Stimulated activated CD4-positive, alpha-beta T cell treated with anti-CD3 and anti-CD28 coated beads, TNF-alpha, amount 100 ng/mL, for 24 hours (primary cell): ENCODE data around the gene PLCB4.

Experiments
- DNase-seq, 3 experiments: peaks; one replicate each; pipeline ENCODE4 v3.0.0-alpha.2; 2020; ENCODE audit warnings: low read depth in 3 of 3

Gene PLCB4

DNA sequence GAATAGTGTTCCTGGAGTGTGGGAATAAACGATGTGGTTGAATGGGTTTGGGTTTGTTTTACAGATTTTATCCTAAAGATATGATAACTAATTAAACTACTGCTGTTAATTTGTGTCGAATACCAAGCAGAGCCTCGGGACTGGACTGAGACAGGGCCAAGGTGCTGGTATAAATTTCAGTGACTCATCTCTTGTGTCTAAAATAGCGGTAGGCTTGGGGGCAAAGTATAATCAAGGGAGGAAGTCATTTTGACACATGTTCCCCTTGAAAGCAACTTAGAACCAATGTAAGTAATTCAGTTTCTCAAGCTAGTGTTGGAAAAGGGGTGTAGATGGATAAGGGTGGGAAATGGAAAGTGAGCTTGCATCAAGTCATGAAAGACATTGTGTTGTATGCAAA, 108.4 kb downstream of the PLCB4 start:
- no peak for DNase-seq

DNA sequence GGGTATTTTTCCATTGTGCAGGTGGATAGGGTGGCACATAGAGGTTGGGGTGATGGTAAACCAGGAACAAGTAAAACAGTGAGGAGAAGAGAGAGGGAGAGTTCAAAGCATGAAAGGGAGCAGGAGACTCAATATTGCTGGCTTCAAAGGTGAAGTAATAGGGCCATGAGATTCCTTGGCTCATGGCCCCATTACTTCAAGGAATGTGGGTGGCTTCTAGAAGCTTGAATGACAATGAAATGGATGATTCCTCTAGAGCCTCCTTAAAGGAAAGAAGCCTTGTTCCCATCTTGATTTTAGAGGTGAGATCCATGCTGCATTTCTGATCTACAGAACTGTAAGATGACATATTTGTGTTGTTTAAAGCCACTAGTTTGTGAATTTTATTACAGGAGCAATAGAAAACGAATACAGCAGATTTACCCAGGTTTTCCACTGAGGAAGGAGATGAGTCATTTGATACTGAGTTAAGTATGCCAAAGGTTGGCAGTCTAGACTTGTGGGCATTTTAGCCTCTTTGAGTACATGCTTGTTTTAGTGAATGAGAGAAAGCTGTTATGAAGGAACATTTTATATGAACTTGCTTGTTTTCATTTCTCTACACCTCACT, 110.4 kb downstream of the PLCB4 start:
- no peak for DNase-seq

DNA sequence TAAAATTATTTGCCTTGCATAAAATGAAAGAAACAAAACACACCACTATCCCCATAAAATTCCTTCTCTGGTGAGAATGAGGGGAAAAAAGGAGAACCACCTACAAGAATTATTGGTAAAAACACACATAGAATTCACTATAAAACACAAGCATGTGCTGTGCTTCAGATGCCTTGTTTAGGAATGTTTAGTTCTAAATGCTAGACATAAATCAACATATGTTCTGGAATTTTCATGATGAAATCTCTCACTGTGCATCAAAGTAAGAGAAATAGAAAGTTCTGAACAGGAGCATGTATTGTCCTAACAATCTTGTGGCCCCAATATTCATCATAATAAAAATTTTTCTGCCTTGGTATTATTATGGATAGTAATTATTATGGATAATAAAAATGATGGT, 111.0 kb downstream of the PLCB4 start:
- DNase-seq = no peak

DNA sequence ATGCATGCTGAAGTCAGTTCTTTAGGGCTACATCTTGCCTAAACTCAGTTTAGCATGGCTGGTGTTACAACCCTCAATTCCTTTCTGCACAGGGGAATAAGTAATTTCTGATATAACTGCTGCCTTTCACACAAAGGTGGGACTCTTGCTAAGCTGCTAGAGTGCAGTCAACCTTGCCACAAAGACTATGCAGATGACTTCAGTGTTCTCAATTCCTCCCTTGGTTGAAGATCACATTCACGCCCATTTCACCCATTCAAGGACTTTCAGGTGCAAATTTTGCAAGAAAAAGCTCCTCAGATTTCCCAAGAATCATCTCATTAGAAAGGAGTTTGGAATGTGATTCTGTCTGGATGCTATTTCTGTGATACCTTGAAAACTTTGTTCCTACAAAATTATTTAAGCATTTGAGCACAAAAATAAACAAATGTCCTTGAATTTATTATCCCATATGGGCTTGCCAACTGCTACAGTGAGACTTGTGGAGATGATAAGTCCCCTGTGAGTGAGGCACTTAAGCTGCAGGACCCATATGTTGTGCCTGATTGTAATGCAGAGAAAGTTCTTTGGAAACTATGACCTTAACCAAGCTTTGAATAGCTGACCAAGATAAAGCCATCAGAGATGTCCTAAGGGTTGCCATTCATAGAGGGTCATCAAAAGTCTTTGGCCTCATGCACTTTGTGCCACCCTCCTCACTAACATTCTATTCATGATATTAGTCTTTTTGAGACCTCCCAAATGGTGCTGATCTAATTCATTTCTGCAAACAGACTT, 111.8 kb downstream of the PLCB4 start:
- no peak for DNase-seq

DNA sequence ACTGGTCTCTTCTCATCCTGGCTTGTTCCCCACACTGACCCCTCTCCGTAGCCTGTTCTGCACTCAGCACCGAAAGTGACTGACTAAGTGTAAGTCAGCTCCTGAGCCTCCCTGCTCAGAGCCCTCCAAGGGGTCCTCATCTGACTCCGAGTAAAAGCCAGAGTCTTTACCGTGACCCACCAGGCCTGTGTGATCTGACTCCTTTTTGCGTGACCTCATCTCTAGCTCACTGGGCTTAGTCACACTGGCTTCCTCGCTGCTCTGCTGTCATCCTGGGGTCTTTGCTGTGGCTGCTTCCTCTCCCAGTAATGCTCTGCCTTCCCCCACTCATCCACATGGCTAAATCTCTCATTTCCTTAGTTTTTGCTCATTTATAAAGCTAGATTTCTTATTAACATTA, 116.6 kb downstream of the PLCB4 start:
- DNase-seq = no peak

DNA sequence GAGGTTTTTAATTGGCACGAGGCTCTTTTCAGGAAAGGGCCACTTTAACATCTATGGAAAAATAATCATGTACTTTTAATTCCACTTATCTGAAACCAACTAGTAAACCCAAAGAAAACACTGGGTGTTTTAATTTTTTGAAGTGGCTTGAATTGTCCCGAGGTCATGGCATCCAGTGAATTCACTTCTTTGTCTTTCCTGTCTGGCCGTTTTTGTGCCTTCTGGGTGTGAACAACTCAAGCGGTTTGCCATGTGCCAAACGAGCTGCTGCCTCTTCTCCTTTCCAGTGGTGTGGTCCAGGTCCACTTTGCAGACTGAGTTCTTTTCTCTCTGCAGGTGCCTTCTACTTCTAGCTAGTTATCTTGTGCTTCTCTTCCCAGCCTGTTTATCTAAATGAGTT, 117.5 kb downstream of the PLCB4 start:
- no peak for DNase-seq

DNA sequence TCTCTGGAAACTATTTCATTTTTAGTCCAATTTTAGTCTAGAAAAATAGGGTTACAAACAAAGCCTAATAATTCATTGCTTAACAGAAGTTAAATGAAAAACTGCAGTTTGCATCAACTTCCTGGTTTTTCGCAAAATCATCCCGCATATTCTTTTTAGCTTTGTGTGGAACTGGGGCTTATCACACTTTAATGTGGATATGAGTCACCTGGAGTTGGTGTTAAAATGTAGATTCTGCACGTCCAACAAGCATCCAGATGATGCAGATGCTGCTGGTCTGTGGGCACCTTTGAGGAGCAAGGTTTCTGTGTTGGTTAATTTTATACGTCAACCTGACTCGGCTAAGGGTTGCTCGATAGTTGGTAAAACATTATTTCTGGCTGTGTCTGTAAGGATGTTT, 126.1 kb downstream of the PLCB4 start:
- DNase-seq = no peak

DNA sequence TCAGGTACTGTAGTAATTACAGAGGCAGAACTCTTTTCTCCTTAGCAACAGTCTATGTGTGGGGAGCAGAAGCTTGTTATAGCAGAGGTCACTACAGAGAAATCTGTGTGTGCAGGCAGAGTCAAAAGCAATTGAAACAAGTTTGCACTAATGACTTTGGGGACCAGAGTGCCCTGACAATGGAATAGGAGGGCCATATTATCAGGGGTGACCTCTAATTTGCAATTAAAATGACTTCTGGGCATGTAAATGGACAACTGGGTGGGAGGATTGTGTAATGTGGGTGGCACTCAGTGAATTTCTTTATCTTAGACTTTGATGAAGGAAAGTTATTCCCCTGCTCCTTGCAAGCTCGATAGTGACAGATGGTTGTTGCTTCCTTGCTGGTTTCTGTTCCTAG, 127.2 kb downstream of the PLCB4 start:
- DNase-seq = no peak

DNA sequence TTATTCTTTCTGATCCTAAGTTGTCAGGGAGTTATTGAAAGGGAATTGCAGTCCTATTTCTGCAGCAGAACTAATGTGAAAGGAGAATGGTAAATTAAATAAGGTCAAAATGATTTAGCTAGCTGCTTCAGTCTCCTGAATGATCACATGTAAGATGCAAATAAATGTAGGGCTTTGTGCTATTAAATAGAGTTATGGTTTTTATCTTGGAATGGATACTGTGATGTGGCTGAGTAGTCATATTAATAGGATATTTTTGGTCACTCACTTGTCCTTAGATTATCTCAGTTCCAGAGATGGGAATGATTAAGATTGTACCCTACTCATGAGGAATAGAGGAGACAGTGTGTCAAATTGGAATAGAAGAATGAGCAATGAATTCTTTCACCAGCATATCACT, 129.6 kb downstream of the PLCB4 start:
- DNase-seq = no peak

DNA sequence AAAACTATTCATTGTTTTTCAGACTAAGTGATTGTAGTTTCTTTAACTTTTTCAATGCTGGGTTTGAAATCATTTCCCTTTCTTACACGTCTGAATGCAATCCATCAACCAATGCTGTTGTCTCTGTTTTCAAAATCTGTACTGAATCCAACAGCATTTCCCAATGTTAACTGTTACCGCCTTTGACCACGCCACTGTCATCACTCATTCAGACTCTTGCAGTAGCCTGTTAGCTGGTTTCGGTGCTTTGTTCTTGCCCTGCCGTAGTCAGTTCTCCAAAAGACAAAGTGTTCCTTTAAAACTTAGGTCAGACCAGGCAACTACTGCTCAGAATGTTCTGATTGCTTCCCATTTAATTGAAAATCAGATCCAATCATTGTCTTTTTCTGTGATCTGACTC, 131.3 kb downstream of the PLCB4 start:
- no peak for DNase-seq

DNA sequence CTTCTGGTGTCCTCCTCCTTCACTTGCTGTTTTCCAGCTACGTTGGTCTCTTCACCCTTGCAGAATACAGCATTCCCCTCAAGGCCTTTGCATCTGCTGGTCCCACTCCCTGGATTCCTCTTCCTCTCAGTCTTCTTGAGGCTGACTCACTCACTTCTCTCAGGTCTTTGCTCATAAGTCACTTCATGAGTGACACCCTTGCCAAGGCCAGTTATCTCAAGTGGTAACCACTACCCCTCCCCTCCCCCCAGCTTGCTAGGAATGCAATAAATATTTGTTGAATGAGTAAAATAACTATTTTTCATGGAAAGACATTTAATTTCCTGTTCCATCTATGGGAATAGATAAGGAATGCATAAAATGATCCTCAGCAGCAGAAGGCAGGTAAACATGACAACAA, 131.7 kb downstream of the PLCB4 start:
- no peak for DNase-seq

DNA sequence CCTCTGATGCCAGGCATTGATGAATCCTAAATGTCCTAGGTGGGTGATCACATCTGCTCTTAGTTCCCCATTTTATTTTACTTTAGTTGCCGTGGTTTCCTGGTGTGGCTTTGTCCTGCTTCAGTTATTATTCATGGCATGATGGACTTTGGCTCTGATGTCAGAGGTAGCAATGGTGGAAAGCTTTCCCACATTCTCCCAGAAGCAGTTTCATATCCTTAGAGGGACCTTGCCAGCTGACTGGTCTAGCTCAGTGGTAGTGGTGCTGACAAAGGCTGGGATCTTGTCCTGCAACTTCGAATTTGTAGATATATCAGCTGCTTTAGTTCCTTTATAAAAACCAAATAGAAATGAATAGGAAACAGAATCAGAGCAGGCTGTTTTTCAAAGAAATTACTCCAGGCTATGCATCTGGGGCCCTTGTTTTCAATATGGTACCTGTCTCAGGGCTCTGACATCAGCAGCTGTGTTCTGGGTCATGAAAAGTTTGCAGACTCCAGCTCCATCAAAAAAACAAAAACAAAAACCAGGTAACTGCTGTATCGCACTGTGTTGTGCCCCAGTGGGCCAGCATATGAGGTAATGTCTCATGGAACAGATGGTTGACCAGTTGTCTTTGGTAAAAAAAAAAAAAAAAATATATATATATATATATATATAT, 133.7 kb downstream of the PLCB4 start:
- DNase-seq = no peak

DNA sequence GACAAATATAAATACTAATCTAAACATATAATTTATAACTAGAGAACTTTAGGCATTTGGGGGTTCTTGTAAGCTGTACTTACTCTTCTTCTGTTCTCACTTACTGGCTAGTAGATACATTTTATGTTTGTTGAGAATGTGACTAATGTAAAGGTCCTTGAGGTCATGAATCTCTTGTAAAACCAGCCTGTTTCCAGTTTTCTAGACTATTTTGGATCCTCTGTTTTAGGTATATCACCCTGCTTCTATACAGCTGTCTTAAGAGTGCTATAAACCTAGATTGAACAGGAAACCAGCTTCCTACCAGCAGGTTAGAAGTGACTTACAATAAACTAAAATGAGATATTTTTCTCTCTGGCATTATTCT, 134.2 kb downstream of the PLCB4 start:
- no peak for DNase-seq

DNA sequence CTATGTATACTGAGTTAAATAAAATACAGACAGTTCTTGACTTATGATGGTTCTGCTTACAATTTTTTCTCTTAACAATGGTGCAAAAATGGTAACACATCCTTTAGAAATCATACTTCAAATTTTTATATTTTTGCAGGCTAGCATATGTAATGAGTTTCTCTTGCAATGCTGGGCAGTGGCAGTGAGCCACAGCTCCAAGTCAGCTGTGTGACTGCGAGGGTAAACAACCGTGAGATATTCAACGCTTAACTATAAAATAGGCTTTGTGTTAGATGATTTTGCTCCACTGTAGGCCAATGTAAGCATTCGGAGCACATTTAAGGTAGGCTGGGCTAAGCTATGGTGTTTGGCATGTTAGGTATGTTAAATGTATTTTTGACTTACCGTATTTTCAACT, 136.1 kb downstream of the PLCB4 start:
- no peak for DNase-seq

DNA sequence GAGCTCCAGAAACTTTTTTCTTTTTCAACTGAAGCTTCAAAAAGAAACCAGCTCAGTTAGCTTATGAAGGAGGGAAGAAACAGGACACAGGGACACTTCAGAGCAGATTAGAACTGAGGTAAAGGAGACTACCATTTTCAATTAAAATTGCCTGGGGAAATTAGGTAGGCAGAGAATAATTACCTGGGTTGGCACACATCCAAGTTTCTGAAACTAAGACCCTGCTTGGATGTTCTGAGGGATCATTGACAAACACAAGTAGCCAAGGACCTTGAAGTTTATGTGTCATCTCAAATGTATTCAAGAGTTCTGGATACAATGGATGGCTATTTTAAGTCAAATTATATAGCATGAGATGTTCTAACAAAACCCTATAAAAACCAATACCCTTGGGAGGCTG, 137.6 kb downstream of the PLCB4 start:
- DNase-seq = no peak

DNA sequence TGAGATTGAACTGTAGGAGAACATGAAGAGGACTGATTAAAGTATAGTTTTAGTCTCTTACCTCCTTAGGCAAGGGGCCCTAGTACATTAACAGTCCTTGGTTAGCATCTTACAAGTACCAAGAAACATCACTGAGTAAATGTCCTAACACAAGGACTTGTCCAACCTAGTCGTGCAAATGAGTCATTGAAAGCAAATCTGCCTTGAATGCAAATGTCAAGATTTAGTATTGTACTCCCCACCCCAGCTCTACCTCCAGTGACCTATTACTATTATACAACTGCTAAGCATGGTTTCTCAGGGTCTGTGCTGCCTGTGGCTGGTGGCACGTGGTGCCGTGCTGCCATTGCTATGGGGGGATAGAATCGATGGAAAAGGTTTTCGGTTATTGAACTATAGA, 138.4 kb downstream of the PLCB4 start:
- DNase-seq = no peak

DNA sequence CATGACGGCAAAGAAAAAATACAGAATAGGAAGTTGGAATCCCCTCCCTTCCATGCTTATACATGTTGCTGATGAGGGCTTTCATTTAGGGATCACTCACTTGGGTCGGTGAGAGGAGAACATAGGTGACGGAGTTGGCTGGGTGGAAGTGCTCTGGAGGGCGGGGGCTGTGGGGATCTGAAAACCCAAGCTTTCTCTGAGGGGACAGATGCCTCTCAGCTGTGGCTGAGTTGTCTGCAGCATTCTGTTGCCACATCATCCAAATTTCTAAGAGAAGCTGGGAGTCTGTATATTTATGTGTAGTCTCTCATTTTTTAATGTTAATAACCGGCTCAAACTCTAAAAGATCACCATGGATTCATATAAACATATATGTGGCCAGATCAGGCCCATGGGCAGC, 141.5 kb downstream of the PLCB4 start:
- no peak for DNase-seq

DNA sequence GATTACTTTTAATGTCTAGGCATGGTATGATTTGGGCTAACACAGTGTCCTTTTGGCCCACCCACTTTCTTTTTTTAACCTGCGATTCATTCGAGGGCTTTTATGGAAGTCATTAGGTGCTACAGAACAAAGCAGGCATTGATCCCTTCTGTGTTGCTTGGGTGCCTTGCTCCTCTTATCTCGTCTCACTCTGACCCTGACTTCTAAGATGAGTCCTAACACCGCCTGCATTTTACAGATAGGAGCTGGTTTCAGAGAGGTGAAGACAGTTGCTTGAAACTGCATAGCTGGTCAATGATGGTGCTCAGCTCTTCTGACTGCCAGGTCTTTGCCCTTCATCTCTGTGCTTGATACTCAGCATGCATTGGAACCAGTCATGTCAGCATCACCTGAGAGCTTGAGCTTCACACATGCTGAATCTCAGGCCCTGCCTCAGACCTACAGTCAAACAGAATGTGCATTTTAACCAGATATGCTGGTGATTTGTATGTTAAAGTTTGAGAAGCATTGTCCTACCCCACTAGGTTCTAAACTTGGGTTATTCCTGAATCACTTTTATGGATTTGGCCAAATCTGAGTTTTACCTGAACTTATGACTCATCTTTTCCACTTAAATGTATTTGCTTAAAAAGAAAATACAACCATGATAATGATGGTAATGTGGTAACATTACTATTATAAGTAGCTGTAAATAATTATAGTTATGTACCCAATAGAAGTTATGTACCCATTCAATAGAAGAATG, 142.3 kb downstream of the PLCB4 start:
- DNase-seq = no peak

DNA sequence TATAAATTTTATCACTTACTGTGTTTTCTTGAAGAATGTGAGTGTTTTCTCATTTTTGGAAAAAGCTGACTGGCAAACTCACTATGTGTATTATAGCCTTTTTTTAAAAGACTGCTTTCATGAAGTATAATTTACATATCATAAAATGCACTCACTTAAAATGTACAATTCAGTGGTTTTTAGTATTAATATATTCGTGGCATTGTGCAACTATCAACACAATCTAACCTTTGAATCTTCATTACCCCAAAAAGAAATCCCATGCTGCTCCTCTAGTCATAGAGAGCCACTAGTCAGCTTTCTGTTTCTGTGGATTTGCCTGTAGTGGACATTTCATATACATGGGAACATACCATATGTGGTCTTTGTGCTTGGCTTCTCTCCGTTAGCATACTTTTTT, 143.8 kb downstream of the PLCB4 start:
- no peak for DNase-seq

DNA sequence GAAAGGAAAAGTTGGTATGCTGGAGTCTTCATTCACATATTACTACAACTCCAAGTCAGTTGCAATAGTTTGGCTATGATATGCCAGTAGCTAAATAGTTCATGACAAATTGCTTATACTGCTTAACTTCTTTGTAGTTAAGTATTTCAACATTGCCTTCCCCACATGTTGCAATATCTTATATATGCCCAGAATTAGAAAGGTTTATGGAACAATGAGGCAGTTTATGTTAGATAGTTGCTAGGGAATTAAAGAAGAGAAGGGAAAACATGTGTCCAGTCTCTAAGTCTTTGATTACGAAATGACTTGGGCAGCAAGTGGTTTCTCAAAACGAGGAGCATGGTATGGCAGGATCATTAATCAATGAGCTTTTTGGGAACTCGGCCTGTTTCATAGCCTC, 145.8 kb downstream of the PLCB4 start:
- DNase-seq = no peak

DNA sequence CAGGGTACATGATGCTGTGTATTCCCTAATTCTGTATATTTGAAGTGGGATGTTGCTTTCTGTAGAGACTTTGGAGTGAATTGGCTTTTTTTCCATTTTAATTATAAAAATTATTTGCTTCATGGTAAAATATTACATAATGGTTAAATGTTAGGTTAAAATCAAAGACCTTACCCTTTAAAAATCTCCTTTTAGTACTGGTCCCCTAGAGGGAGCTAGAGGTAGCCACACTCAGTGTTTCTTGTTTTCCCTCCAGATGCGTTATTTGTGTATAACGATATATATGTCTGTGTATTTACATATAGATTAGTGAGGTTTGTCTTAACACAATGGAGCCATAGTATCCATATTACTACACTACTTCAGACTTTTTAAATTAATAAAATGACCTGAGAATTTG, 146.7 kb downstream of the PLCB4 start:
- DNase-seq = no peak

DNA sequence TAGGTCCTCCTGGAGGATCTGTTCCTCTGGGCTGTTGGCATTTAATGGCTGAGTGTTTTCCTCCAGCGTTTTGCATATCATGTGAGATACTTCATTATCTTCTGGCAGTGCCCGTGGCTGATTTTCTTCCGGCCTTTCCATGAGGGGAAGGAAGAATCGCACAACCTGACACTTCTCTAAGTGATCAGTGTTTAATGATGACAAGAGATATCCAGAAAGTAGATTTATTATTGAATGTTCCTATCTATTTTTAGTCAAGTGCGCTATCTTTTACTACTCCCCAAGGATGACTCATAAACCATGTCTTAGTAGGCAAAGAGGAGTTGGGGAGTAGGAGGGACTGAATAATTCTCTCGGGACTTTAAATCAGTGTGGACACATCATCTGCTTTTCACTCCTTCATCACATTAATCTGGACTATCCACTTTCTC, 149.7 kb downstream of the PLCB4 start:
- DNase-seq = no peak
